SJSA1 (cell line): ENCODE data around the gene TCF20. TPM values are rescaled to one million over a fixed set of nuclear protein-coding genes. Genes with fewer than 3 reads are reported as not detected.

Experiments
- DNase-seq, 2 experiments: peaks; one replicate each; pipeline ENCODE4 v3.0.0-alpha.2; 2015 to 2020; ENCODE audit warnings: low spot score in 2 of 2, low read depth in 1 of 2
- H3K27ac ChIP-seq: fragments of 250-450 bp; sonication (Bioruptor Pico); 2 replicates; pipeline ENCODE4 v1.5.1; 2020; ENCODE audit warnings: mild to moderate bottlenecking, moderate library complexity
- H3K27me3 ChIP-seq: fragments of 250-450 bp; sonication (Bioruptor Pico); replicated peaks from 2 replicates; pipeline ENCODE4 v1.5.1; 2020; ENCODE audit warnings: mild to moderate bottlenecking, moderate library complexity
- H3K36me3 ChIP-seq: fragments of 250-450 bp; sonication (Bioruptor Pico); 2 replicates; pipeline ENCODE4 v1.5.1; 2020; ENCODE audit warnings: mild to moderate bottlenecking
- H3K4me1 ChIP-seq: fragments of 250-450 bp; sonication (Bioruptor Pico); replicated peaks from 2 replicates; pipeline ENCODE4 v1.6.1; 2021; ENCODE audit warnings: mild to moderate bottlenecking
- H3K4me3 ChIP-seq: fragments of 250-450 bp; sonication (Bioruptor Pico); 2 replicates; pipeline ENCODE4 v1.5.1; 2020; ENCODE audit warnings: mild to moderate bottlenecking
- H3K9me3 ChIP-seq: fragments of 250-450 bp; sonication (Bioruptor Pico); replicated peaks from 2 replicates; pipeline ENCODE4 v1.5.1; 2020; ENCODE audit warnings: mild to moderate bottlenecking
- total RNA-seq: library from RNA; depleted of rRNA; stranded (reverse); fragments of >200 nt; shearing (Covaris generic); gene quantifications from 2 replicates; pipeline ENCODE4 v1.2.3, GENCODE V29; 2014

TCF20 gene
- total RNA-seq, 1 experiment from 2014 or later = 27.7 TPM

DNA sequence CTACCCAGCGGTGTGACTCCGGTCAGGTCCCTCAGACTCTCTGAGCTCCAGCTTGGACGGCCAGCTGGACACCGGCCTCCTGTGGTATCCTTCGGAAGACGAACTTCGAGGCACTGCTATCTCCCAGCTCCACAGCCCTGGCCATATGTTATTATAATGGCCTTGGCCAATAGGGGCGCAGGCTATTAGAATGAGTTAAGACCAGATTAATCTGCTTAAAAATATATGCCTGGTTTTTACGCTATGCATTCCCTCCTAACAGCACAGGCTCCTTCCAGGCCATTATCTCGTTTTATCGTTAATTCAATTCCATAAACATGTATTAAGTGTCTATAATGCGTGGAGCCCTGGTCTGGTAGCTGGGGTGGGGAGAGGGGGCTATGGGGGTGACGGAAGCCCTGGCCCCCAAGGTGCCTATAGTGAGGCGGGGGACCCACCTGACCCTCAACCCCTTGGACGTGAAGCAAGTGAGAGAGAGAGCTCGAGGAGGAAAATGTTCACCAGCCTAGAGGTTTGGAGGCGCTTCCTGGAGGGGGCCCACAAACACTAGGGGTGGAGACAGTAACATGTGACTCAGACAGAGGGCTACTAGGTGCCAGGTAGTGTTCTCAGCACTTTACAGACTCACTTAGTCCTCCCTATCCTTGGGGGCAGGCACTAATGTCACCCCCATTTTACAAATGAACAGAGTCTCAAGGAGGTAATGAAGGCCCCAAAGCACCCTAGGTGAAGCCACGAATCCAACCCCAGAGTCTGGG lies 37.5 kb upstream of the TCF20 start:
- Histone ChIP-seq H3K27ac (no peak overlapping the region), H3K36me3 (no peaks in the 10 kb centered on the region), H3K4me3 (no peak overlapping the region), H3K4me1 (no peaks in the 10 kb centered on the region), H3K27me3 (no peaks in the 10 kb centered on the region), H3K9me3 (no peaks in the 10 kb centered on the region)
- no peak for DNase-seq

DNA sequence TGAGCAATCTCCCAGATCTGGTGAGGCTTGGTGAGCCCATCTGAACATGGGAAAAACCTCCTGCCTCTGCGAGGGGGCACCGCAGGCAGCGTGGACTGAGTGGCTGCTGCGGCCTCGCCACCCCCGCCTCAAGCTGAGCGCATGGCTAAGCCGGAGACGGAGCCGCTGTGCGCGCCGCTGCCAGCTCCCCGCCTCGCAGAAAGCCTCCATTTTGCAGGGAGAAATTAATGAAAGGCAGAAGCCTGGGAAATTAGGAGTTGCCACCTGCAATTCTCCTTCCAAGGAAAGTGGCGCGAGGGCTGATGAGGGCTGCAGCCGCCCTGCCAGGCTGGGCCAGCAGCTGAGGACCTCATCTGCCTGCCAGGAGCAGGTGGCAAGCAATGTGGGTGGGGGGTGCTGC lies 35.6 kb upstream of the TCF20 start:
- Histone ChIP-seq H3K27me3 (no peaks in the 10 kb centered on the region), H3K4me3 (no peak overlapping the region)
- no peak for DNase-seq

DNA sequence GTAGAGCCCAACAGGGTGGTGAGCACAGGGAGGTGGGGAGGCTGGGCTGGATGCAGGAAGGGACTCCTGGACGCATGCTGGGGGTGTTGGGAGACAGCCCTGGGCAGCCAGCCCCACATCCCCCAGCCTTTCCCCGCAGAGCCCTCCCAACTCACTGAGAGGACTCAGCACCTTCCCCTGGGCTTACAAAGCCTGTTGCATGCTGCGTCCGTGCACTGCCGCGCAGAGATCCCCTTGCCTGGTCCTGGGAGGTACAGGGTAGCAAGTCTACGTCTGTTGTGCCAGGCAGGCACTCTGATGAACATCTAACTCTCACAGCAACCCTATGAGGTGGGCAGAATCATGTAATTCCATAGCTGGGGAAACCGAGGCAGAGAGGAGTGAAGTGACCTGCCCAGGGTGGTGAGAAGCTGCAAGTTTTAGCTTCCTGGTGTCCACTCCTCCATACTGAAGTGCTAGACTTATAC lies 33.9 kb upstream of the TCF20 start:
- no peak overlapping the region for H3K4me3 ChIP-seq
- no peaks in the 10 kb centered on the region for H3K36me3 ChIP-seq
- H3K27ac ChIP-seq = no peak overlapping the region
- DNase-seq = no peak
- no peaks in the 10 kb centered on the region for H3K9me3 ChIP-seq
- H3K4me1 ChIP-seq = no peaks in the 10 kb centered on the region
- H3K27me3 ChIP-seq = no peaks in the 10 kb centered on the region

More for the DNA sequence above, 35.6 kb upstream of the TCF20 start:
- Histone ChIP-seq H3K4me1 (no peaks in the 10 kb centered on the region), H3K27ac (no peak overlapping the region), H3K36me3 (no peaks in the 10 kb centered on the region), H3K9me3 (no peaks in the 10 kb centered on the region)

DNA sequence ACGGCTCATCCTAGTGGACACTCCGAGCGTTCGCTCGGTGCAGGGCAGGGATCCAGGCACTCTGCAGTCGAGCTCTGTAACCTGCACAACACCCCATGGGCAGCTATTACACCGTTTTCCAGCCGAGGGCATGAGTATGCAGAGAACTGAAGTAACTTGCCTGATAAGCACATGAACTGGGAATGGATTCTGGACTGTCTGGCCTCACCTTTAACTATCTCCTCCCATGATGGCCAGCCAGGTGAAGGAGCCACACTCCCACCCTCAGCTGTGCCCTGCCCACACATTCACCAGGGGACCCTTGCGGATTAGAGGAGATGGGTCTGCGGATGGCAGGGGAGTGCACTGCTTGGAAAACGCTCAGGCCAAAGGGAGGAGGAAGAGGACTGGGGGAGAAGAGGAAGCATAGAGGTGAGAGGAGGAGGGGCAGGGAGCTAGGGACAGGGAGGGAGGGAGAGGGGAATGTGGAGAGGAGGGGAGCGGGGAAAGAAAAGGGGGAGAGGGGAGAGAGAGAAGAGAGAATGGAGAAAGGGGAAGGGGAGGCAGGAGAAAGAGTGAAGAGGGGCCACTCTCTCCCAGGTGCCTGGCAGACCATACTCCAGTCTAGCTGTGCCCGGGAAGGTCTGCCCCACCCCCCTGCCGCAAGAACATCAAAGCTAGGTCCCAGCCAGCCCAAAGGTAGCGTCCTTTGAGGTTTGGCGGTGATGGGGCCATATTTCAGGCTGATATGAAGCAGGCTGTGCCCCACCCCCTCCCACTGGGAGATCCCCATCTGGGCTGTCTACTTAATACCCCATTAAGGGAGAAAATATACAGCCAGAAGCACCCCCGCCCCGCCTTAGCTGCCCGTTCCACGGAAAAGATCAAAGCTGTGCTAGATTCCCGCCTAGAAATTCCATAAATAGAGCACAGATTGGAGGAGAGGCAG lies 33.2 kb upstream of the TCF20 start:
- no peak for DNase-seq
- Histone ChIP-seq H3K36me3 (no peaks in the 10 kb centered on the region), H3K4me3 (no peak overlapping the region), H3K27me3 (no peaks in the 10 kb centered on the region), H3K4me1 (no peaks in the 10 kb centered on the region), H3K9me3 (no peaks in the 10 kb centered on the region), H3K27ac (no peak overlapping the region)

DNA sequence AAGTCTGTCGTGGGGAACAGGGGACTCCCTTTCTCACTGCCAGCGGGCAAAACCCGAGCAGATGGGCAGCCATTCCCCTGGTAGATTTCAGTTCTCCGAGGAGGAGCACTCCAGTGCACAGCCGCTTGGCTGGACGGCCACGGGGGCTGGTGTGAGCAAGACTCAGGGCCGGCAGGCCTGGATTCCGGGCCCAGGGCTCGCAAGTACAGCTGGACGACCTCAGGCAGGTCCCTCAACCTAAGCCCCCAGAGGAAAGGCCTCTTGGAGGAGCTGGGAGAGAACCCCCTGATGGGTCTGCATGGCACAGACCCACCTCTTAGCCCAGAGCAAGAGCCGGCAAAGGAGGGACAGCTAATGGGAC lies 31.3 kb upstream of the TCF20 start:
- H3K4me3 ChIP-seq = no peak overlapping the region
- no peak for DNase-seq

DNA sequence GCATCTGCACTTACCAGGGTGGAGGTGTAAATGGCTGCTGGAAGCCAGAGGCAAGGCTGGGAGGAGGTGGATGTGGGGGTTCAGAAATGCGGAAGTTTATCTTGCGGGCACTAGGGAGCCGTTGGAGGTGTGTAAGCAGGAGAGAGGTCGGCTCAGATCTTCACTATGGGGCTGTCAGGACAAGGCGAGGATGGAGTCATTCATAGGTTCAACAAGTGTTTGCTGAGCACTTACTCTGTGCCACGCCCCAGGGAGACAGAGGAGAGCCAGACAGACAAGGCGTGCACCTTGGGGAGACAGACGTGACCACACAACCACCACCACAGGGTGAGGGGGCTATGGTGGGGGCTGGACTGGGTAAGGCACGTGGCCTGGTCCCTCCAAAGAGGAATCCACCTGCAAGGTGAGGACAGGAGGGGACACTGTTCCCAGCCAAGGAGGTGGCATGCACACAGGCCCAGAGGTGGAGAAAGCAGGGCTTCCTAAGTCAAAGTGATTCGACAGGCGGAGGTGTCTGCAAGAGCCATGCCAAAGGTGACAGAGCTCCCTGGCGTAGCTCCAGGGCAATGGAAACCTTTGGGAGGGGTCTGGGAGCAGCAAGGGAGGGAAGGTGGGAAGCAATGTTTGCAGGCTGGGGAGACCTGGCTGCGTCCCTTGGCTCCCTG lies 30.8 kb upstream of the TCF20 start:
- H3K4me1 ChIP-seq = no peaks in the 10 kb centered on the region

More for the DNA sequence above, 31.3 kb upstream of the TCF20 start:
- no peaks in the 10 kb centered on the region for H3K27me3 ChIP-seq
- no peaks in the 10 kb centered on the region for H3K4me1 ChIP-seq
- no peaks in the 10 kb centered on the region for H3K9me3 ChIP-seq
- no peak overlapping the region for H3K27ac ChIP-seq
- no peaks in the 10 kb centered on the region for H3K36me3 ChIP-seq

DNA sequence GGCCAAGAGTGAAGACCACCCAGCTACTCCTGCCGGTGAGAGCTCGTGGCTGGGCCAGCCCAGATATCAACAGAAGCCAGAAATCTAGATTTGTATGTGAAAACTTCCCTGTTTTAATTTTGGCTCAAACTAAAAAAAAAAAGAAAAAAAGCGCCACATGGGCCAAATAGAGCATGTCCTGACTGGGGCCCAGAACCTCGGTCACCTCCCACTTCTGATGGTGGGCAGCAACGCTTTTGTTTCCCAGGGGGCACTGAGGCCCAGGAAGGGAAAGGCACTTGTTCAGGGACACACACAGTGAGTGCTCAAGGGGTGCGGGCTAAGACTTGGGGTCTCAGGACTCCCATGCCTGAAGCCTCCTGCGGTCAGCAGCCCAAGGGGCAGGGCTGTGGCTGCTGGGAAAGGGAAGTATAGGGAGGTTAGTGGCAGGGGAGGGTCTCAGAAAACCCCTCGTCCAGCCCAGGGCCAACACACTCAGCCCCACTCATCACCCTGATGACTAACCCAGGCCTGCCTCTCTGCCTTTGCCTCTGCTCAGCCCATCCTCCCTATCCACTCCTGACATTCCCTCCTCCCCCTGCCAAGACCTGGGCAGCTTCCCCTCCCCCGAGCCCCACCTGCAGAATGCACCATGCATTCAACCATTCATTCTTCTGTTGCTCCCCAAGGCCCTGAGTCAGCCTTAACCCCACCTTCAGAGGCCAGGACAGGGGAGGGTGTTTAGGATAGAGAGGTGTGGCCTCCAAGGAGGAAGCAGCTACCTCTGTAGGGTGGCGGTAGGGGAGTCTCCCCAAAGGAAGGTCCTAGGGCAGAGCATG lies 30.0 kb upstream of the TCF20 start:
- no peak for DNase-seq
- no peaks in the 10 kb centered on the region for H3K4me1 ChIP-seq
- no peak overlapping the region for H3K4me3 ChIP-seq
- H3K27me3 ChIP-seq = no peaks in the 10 kb centered on the region
- no peaks in the 10 kb centered on the region for H3K36me3 ChIP-seq
- H3K9me3 ChIP-seq = no peaks in the 10 kb centered on the region
- H3K27ac ChIP-seq = no peak overlapping the region

More for the DNA sequence above, 30.8 kb upstream of the TCF20 start:
- Histone ChIP-seq H3K9me3 (no peaks in the 10 kb centered on the region), H3K27ac (no peak overlapping the region), H3K4me3 (no peak overlapping the region), H3K36me3 (no peaks in the 10 kb centered on the region), H3K27me3 (no peaks in the 10 kb centered on the region)
- no peak for DNase-seq

DNA sequence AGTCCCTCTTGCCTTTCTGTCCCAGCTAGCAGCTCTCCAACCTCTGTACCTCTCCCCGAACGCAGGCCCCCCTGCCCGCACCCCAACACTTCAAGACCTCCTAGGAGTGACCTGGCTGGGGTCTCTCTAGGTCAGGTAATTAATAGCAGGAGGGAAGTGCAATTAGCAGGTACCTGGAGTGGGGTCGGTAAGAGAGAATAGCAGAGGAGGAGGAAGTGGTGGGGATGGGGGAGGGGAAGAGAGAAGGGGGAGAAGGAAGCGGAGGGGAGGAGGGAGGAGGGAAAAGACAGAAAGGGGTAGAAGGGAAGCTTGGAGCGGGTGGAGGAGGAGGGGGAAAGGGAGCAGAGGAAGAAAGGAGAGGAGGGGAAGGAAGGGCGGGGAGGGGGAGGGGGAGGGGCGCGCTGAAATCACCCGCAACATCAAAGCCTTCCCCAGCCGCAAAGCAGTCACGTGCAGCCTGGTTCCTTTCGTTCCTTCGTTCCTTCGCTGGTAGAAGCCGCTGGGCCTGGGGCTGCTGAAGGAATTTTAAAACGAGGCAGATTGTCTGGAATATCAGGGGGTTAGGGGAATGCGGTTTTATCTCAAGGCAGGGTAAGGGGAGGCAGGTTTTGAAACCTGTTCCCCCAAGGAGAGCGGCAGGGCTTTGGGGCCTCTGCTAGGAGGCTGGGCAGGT lies 29.3 kb upstream of the TCF20 start:
- no peaks in the 10 kb centered on the region for H3K4me1 ChIP-seq
- H3K27ac ChIP-seq = no peak overlapping the region
- H3K4me3 ChIP-seq = no peak overlapping the region
- H3K9me3 ChIP-seq = no peaks in the 10 kb centered on the region
- H3K36me3 ChIP-seq = no peaks in the 10 kb centered on the region
- DNase-seq = no peak
- no peaks in the 10 kb centered on the region for H3K27me3 ChIP-seq

DNA sequence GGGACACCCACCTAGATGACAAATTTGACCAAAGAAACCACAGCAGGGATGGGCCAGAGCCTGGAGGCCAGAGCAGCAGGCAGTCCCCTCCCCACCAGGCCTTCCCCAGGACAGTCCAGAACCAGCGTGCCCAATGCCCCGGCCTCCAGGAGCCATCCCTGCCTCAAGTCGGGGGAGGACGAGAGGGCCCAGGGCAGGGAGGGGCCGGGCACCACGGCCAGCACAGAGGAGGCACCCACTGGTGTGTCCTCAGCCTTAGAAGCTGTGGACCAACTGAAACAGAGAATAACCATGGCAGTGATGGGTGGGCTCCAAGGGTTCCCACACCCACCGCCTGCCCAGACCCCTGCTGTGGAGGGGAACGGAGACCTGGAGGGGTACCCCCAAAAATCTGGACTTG lies 28.3 kb upstream of the TCF20 start:
- no peak overlapping the region for H3K4me3 ChIP-seq
- H3K27me3 ChIP-seq = no peaks in the 10 kb centered on the region
- no peaks in the 10 kb centered on the region for H3K36me3 ChIP-seq
- H3K27ac ChIP-seq = no peak overlapping the region
- H3K4me1 ChIP-seq = no peaks in the 10 kb centered on the region
- no peak for DNase-seq
- H3K9me3 ChIP-seq = no peaks in the 10 kb centered on the region

DNA sequence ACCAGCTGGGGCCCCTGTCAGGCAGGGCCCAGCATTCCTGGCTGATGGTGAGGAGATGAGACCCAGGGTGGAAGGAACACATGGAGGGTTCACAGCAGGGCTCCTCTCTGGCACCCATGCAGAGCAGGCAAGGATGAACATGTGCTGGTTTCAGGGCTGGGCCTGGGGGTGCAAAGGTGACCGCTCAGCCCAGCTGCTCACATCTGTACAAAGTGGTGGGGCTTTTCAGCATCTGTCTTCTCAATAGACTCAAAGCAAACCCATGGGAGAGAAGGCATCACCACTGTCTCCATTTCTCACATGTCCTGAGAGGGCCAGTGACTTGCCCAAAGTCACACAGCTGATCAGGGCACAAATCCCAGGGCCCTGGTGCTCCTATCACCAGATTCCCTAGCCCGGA lies 27.3 kb upstream of the TCF20 start:
- Histone ChIP-seq H3K9me3 (no peaks in the 10 kb centered on the region), H3K4me3 (no peak overlapping the region), H3K27me3 (no peaks in the 10 kb centered on the region), H3K27ac (no peak overlapping the region), H3K4me1 (no peaks in the 10 kb centered on the region), H3K36me3 (no peaks in the 10 kb centered on the region)
- no peak for DNase-seq

DNA sequence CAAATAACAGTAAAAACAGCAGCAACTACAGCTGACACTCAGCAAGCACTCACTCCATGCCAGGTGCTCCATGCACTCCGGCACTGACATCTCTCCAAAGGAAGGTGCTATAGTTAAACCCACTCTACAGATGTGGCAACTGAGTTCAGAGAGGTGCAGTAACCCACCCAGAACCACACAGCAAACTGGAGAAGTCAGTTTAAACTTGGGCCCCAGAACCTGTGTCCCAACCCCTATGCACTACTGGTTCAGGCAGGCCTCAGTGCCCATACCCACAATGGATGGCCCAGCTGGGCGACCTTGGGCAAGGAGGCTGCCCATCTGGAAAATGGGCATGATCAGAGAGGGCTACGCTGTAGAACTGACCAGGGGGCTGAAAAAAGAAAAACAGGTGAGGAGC lies 26.4 kb upstream of the TCF20 start:
- DNase-seq = no peak
- no peaks in the 10 kb centered on the region for H3K27me3 ChIP-seq
- H3K36me3 ChIP-seq = no peaks in the 10 kb centered on the region
- H3K4me1 ChIP-seq = no peaks in the 10 kb centered on the region
- H3K9me3 ChIP-seq = no peaks in the 10 kb centered on the region
- H3K4me3 ChIP-seq = no peak overlapping the region
- no peak overlapping the region for H3K27ac ChIP-seq

DNA sequence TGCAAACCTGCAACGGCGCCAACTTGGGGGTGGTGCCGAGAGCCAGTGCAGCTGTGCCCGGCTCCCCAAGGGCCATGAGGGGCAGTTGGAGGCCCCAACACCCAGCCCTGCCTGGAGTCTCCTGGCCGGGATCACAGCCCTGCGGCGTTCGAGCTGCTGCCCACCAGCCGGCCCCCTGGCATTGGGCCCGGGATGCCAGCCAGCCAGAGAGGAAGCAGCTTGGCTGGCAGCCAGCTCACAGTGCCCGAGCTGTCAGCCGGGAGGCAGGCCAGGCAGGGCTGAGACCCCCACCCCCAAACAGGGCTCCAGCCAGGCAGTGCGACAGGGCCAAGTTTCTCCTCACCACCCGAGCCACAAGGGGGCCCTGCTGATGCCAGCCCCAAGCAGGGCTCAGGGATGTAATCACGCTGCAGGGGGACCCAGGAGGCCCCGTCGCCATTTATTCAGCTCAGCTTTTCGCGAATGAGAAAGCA lies 26.0 kb upstream of the TCF20 start:
- Histone ChIP-seq H3K36me3 (no peaks in the 10 kb centered on the region), H3K4me1 (no peaks in the 10 kb centered on the region), H3K9me3 (no peaks in the 10 kb centered on the region), H3K27ac (no peak overlapping the region), H3K27me3 (no peaks in the 10 kb centered on the region), H3K4me3 (no peak overlapping the region)
- DNase-seq = no peak
